Endothelial cell of hepatic sinusoid (primary cell): Measurements from ENCODE around the gene TOP2A.

Experiments used
- in situ Hi-C: cut with HindIII; loops from 2 replicates; pipeline ENCODE4 v1.10.0; 2017; ENCODE audit warnings: low sequenced_read_pairs

The TOP2A gene

DNA sequence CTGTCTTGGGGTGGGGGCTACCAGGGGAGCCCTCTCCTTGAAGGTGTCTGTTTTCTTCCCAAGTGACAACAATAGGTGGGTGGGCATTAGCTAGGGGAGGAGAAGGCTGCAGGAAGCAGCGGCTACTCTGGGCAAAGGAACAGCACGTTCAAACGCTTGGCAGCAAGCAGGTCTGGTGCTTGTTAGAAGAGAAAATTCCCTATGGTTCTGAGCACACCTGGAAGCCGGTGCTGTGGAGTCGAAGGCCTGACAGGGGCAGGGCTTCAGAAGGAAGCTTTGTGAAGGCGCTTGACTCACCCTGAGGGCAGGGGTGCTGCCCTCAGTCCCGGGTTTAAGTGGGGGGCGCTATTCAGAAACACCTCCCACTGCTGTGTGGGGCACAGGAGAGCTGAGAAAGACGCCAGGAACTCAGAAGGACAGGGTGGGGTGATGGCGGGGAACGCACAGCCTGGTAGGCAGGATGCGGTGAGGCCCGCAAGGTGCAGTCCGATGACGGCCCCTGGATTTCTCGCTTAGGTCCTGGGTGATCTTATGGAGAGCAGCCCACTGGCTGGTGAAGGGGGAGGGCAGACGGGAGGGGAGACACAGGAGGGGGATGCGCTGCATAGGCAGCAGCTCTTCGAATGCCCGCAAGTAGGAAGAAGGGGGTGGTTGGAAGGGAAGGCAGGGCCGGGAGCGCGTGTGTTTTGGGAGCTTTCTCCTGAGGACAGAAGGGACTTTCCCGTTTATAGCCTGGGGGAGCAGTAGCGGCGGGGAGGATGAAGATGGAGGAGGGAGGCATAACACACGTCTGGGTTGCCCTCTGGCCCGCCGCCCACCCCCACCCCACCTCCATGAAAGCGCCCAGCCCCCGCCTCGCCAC is 56.4 kb downstream of the TOP2A start:
- in situ Hi-C loops = loop anchor here (5.0 kb wide), 2 partner anchors 59 to 201 kb away; no protein-coding TSS in a partner anchor

DNA sequence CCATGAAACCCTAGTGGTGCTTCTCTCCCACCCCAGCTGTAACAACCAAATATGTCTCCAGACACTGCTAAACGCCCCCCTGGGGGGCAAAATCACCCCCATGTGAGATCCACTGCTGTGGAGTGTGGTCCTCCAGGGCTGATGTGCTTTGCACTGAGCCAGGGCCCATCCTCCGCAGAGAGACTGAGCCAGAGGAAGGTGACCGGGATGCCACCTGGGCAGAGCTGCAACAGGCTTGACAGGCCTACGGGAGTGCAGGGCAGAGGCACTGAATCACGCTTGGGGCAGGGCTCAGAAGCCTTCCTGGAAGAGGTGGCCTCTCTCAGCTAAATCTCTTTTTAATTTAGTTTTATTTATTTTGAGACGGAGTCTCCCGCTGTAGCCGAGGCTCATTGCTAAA is 57.6 kb downstream of the TOP2A start:
- in situ Hi-C loops = loop anchor here (5.0 kb wide), 2 partner anchors 58 to 202 kb away; no protein-coding TSS in a partner anchor

DNA sequence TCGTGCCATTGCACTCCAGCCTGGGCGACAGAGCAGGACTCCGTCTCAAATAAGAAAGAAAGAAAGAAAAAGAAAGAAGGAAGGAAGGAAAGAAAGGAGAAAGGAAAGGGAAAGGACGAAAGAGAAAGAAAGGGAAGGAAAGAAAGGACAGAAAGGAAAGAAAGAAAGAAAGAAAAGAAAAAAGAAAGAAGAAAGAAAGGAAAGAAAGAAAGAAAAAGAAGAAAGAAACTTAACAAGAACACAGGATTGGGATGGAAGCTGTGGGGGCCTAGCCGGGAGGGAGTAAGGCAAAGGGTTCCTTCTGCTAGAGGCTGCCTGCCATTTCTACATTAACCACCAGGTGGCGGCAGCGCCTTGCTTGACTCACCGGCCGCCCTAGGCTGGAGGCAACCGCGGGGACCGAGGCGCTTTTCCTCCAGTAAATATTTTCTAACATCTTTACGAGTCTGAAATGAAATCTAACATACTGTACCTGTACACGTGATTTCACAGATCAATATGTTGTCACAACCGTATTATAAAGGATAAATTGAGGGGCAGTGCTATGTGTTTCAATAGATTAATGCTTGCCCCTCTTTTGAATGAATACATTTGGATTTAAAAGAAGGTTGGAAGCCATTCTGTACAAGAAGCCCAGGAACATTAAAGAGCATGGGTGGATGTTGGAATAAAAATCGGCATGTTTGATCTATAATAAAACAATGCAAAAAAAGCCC is 59.2 kb downstream of the TOP2A start:
- in situ Hi-C loops = no loop called here

DNA sequence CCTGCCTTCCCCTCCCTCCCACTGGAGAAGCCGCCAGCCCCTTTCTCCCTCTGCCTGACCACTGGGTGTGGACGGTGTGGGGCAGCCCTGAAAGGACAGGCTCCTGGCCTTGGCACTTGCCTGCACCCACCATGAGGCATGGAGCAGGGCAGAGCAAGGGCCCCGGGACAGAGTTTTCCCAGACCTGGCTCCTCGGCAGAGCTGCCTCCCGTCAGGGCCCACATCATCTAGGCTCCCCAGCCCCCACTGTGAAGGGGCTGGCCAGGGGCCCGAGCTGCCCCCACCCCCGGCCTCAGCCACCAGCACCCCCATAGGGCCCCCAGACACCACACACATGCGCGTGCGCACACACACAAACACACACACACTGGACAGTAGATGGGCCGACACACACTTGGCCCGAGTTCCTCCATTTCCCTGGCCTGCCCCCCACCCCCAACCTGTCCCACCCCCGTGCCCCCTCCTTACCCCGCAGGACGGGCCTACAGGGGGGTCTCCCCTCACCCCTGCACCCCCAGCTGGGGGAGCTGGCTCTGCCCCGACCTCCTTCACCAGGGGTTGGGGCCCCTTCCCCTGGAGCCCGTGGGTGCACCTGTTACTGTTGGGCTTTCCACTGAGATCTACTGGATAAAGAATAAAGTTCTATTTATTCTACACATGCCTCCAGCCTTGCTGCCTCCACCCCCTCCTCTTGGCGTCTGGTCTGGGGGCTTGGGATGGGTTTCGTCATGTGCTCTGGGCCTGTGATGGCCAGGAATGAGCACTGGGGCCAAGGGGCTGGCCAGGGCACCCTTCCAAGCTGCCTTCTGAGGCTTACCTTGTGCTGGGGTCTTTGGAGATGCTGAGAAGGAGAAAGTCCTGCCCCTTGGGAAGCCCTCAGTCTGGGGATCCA is 60.5 kb downstream of the TOP2A start:
- in situ Hi-C loops = no loop called here

DNA sequence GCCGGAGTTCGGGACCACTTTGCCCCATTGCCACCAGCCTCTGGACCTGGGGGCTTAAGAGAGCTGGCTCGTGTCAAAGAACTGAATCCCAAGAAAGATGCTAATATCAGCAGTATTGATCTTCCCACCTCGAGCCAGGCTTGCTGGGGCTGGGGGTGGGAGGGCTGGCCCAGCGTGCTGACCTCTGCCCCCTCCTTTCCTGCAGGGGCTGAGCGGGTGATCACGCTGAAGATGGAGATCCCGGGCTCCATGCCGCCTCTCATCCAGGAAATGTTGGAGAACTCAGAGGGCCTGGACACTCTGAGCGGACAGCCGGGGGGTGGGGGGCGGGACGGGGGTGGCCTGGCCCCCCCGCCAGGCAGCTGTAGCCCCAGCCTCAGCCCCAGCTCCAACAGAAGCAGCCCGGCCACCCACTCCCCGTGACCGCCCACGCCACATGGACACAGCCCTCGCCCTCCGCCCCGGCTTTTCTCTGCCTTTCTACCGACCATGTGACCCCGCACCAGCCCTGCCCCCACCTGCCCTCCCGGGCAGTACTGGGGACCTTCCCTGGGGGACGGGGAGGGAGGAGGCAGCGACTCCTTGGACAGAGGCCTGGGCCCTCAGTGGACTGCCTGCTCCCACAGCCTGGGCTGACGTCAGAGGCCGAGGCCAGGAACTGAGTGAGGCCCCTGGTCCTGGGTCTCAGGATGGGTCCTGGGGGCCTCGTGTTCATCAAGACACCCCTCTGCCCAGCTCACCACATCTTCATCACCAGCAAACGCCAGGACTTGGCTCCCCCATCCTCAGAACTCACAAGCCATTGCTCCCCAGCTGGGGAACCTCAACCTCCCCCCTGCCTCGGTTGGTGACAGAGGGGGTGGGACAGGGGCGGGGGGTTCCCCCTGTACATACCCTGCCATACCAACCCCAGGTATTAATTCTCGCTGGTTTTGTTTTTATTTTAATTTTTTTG is 61.6 kb downstream of the TOP2A start:
- in situ Hi-C loops = no loop called here

DNA sequence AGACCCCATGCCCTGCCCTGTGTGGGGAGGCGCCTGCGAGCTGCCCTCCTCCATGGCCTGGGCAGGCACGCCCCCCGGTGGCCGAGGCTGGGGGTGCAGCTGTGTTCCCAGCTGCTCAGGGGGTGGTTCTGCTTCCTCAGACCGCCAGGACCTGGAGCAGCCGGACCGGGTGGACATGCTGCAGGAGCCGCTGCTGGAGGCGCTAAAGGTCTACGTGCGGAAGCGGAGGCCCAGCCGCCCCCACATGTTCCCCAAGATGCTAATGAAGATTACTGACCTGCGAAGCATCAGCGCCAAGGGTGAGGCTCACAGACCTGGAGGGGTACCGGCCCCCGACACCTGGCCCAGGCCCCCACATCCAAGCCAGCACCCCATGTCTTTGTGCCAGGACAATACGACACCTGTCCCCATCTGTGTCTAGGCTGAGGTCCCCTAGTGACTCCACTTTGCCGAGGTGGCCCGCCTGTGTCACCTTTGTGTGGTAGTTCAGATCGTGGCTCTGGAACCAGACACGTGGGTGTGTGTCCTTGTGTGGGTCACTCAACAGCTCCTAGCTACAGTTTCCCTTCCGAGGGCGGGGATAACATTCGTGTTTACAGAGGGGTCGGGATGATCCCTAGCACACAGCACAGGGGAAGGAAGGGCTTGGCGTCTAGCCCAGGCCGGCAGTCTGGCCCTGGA is 62.4 kb downstream of the TOP2A start:
- in situ Hi-C loops = no loop called here

DNA sequence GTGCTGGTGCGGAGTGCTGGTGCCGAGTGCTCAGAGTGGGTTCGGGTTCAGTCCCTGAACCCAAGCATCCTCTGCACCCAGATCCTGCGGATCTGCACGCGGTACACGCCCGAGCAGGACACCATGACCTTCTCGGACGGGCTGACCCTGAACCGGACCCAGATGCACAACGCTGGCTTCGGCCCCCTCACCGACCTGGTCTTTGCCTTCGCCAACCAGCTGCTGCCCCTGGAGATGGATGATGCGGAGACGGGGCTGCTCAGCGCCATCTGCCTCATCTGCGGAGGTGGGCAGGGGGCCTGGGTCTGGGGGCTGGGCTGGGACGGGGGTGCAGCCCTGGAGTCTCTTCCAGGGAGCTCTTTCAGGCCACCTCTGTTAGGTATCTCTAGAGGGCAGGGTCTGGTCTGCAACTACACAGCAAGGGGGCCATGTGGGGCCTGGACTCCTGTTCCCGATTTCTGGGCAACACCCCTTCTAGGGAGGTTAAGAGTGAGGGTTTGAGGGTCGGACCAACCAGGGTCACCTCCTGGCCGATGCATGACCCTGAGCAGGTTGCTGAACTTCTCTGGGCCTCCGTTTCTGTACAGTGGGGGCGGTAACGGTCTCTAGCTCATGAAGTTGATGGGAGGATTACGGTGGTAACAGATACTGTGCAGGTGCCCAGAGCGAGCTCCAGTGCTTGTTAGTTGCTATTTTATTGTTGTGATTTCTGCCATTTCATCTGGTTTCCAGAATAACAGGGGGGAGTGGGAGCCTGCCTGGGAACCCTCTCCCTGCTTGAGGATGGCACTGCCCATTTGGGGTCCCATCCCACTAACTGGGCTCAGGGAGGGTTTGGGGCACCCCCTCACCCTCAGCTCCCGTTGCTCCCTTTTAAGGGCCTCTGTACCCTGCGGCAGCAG is 63.2 kb downstream of the TOP2A start:
- in situ Hi-C loops = no loop called here

DNA sequence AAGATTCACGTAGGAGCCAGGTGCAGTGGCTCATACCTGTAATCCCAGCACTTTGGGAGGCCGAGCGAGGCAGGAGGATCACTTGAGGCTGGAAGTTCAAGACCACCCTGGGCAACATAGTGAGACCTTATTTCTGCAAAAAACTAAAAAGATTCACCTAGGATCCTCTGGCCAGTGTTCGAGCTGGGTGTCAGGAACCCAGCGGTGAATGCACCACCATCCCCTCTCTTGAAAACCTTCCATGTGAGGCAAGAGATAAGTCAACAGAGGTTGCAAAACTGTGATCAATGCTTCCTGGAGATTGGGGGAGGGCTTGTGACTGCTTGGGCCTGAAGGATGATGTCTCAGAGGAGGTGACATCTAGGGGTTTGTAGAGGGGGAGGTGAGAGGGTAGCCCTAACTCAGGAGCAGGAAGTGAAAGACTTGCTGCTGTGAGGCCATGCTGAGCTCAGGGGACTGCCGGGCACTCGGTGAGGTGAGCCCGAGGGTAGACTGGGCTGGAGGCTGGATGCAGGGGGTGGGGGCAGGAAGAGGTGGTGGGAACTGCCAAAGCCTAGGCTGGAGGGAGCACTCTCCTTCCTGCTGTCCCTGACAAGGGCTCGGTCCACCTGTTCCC is 64.8 kb downstream of the TOP2A start:
- in situ Hi-C loops = no loop called here

DNA sequence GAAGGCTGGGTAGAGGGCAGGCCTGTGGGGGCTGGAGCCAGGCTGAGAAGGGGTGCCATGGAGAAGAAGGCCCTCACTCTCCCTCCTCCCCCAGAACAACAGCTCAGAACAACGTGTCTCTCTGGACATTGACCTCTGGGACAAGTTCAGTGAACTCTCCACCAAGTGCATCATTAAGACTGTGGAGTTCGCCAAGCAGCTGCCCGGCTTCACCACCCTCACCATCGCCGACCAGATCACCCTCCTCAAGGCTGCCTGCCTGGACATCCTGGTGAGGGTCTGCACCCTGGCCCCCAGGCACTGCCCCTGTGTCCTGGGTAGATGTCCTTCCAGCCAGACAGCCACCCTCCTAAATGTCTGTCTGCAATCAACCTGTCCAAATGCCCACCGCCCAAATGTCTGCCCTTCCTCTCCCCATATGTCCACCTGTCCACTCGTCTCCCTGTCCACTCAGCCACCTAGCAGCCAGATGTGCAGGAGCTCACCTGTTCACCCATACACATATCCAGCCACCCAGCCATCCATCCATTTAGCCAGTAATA is 65.4 kb downstream of the TOP2A start:
- in situ Hi-C loops = no loop called here

DNA sequence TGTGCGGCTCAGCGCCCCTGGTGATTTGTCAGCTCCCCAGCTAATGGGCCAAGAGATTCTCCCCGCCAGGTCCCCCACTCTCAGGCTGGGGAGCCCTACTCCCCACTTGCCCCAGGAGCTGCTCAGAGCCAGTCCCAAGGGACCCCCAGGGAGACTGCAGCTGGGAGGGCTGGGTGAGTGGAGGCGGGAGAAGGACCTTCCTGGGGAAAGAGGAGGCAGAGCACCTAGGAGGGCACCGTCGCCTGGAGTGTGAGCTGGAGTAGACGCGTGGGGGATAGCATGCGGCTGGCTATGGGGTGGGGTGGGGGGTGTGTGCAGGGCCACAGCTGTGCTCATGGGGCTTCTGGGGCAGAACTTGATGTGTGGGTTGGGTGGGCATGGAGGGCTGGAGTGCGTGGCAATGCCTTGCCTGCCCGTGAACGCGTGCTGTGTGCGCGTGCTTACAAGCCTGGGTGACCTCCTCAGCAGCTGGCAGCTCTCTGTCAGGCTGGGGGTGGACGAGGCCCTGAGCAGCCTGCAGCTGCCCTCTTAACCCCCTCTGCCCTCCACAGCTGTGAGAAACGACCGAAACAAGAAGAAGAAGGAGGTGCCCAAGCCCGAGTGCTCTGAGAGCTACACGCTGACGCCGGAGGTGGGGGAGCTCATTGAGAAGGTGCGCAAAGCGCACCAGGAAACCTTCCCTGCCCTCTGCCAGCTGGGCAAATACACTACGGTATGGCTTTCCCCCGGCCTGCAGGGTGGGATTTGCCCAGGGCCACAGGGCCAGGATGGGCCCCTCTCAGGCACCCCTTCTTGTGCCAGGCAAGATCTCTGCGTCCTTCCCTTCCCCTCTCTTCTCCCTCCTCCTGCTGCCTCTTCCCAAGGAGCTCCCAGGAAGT is 66.1 kb downstream of the TOP2A start:
- in situ Hi-C loops = no loop called here

DNA sequence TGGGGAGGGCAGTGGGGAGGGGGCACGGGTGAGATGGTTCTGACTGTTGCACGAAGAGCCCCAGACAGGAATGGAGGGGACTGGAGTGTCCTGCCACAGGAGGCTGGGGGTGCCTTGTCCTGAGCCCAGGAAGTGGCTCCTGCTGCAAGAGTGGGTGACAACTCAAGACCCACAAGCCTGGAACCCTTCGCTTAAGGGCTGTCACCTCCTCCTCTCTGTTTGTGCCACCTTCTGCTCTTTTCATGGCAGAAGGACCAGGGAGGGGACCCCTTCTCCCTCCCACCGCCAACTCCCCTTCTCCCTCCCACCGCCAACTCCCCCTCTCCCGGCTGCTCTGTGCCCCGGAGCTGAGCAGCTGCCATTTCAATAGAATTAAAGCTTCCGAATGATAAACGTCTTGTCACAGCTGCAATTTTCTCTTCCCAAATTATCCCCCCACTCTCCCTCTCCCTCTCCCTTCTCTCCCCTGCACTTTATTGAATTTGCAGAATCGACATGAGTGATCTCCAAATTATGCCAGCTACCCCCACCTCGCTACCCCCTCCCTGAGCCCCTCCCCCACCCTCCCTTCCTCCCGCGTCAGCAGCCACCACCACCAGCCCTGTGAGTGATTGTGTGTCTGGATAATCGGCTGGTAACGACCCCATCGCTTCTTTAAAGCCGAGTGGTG is 66.9 kb downstream of the TOP2A start:
- in situ Hi-C loops = no loop called here

DNA sequence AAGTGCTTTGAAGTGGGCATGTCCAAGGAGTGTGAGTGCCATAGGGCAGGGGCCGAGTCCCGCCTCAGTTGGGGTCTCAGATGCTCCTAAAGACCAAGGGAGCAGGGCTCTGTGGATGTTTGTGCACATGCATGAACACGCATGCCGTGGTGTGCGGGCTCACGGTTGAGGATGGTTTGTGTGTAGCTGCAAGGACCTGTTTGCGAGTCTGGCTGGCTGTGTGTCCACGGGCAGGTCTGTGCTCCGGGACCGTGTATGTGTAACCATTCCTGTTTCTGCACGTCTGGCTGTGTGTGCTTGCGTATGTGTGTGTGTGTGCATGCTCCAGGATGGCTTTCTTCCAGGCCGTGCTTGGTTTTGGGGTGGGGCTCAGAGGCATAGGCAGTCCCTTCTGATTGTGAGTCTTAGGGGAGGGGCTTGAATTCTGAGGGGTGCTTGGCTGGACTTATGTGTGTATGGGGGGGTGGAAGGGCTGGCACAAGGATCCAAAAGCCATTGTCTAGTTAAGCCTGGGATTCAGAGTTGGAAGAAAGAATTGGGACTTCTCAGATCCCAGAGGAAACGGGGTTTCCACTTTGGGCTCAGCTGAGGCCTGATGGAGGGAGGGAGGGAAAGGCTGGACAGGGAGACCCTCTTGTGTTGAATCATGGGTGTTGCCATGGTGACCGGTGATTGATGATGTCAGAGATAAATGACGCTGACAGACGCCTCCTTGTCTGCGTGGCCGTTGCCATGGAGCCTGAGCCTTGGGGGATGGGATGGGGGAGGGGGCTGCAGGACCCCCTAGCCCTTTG is 67.6 kb downstream of the TOP2A start:
- in situ Hi-C loops = no loop called here

DNA sequence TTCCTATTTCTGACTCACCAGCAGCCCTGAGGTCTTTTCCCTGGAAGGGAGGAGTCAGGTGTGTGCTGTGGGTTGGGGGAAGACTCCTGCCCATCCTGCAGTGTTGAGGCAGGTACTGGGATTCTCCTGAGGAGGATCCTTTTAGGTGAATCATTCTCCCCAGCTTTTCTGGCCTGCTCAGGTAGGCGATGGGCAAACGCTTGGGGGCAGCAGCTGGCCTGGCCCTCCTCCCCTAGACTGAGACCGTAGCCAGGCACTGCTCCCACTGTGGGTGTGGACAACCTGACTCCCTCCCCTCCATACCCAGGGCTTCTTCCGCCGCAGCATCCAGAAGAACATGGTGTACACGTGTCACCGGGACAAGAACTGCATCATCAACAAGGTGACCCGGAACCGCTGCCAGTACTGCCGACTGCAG is 68.2 kb downstream of the TOP2A start:
- in situ Hi-C loops = no loop called here

DNA sequence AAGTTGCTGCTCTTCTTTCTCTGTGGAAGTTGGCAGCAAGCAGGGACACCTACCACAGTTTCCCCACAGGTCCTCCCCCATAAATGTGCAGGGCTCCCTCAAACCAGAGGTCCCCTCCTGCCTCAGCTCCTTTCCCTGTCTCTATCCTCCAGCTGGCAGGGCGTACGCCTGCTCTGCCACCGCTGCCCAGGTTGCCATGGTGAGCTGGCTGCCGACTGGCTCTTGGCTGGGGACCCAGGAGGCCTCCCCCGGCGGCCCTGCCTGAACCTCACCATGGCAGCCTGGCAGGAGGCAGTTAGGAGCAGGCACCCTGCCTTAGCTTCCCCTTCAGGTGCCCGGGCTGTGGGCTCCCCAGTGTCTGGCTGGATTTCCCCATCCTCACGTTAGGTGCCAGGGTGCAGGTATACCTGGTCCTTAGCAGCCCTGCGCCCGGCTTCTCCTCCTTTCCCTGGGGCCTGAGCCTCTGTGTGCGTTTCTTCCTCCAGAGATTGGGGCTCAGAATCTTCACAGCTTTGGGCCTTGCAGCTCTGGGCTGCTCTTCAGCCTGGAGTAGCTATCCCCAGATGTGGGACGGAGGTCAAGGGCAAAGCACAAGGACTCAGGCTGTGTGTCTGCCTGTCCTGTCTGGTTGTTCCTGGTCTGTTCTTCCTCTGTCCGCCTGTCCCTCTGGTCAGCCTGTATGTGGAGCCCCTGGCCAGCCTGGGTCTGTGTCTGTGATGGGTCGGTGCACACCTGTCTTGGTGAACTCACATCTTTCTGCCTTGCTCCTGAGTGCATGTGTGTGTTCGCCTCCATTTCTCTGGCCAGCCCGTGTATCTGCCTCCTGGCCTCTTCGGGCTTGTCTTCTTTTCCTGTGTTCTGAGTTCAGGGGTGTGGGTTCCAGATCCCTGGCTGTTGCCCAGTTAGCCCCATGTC is 68.9 kb downstream of the TOP2A start:
- in situ Hi-C loops = no loop called here
